GM19468 (cell line): ENCODE data around the gene PLEKHG5.

Experiments
- ATAC-seq: cut with Tn5 transposase; IDR thresholded peaks from one replicate; pipeline ENCODE4 v1.9.1; 2021; ENCODE audit warnings: mild to moderate bottlenecking, moderate library complexity, moderate number of reproducible peaks; ENCODE audit not compliant: unreplicated experiment; ENCODE audit errors: extremely low read depth

Gene PLEKHG5

GRCh38 chr1:6511561-6512244, 20.2 kb upstream of the PLEKHG5 start:
- no peak for ATAC-seq

- no peak for ATAC-seq
Measured at GRCh38 chr1:6511056-6511455, 19.6 kb upstream of the PLEKHG5 start.

- no peak for ATAC-seq
Measured at GRCh38 chr1:6510493-6510892, 19.0 kb upstream of the PLEKHG5 start.

DNA sequence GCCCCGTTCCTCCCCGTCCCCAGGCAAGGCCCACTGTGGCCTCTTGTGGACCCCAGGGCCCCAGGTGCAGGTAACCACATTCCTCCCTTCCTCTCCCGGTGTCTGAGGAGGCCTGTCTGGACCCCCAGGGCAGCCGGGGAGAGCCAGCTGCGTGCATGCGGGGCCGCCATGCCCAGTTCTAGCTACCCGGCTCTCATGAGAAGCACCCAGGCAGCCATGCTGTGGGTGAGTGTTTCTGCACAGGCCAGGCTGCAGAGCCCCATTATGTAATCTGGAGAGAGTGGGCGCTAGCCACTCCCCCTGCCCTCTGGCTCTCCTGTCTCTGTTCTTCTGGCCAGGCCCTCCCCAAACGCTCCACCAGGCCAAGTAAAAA, 18.4 kb upstream of the PLEKHG5 start:
- no peak for ATAC-seq

DNA sequence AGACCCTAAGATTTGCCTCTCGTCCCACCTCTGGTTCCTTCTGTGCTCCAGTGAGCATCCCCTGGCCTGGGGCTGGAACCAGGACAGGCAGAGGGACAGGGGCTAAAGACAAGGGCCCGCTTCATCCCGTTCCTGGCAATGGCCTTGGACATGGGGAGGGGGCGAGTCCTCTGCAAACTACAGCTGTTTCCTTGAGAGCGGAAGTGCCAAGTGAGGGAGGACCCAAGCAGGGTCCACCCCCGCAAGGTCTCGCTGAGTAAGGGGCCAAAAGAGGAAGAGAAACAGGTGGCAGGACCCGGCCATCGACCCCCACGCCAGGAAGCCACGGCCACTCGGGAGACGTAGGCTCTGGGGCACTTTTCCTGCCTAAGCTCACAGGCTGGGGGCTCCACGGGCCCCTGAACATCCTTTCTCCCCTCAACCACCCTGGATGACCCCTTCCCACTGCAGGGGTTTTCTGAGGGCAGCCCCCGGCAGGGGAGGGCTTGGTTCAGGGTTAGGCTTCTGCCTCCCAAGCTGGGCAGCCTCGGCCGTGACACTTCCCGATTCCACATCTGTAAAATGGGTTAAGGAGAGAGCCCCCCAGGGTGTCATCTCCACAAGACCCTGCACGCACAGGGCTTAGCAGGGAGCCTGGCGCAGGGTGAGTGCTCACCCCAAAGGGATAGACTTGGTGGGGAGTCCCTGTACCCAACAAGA, 17.9 kb upstream of the PLEKHG5 start:
- no peak for ATAC-seq

- no peak for ATAC-seq
Measured at GRCh38 chr1:6508816-6509189, 17.3 kb upstream of the PLEKHG5 start.

DNA sequence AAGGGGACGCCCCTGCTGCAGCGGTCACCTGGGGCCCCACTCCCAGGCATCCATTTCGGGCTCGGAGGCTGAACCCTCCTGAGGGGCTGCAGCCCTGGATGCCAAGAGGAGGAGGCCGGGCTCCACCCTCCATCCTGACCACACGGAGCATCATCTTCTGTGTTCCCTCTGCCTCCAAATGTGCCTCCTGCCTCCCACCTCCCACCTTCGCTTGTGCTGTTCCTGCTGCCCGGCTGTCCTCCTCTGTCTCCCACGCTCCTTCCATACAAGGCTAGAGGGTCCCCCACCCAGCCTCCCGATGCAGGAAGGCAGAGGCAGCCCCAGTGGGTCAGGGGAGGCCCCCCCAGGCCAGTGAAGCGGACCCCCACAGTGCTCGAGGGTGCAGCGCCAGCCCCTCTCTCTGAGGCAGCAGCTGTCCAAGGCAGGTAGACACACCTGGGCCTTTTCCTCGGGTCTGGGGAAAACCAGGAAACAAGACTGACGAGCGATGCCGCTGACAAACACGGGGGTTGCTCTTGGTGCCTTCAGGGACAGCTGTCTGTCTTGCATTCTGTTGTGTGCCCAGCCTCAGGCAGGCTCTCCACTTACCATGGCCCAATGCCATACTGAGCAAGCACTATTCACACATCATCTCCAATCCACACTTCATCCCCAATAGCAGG, 16.8 kb upstream of the PLEKHG5 start:
- ATAC-seq, result no peak

DNA sequence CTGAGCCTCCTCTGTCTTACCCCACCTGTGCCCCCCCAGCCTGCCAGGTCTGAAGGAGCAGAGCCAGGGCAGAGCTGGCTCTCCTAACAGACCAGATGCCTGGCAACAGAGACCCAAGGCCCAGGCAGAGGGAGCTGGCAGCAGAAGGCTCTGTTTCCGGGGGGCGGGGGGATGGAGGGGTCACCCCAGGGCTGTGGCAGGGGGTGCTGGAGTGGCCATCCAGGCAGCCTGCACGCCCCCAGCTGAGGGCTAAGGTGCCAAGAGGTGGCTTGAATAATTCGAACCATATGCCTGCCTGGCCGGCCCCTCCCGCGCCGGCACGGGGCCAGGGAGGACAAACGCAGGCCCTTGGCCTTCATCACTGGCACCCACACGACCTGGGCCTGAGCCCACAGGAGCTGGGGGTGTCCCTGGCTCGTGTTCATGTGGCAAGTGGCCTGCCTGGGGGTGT, 16.0 kb upstream of the PLEKHG5 start:
- no peak for ATAC-seq

DNA sequence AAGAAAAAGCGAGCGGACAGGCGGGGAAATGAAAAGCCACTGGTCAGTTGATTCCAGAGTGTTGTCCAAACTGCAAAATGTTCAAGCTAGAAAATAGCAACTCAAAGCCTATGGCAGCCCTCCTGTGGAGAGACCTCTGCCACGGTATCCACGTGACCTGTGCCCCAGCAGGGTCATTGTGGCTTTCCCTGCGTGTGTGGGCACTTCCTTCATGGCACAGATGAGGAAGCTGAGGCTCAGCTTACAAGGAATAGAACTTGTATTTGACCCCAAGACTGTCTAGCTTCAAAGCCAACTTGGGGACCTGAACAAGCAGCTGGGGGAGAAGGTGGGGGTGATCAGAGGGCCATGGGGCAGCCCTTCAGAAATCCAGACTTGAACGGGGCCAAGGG, 15.6 kb upstream of the PLEKHG5 start:
- no peak for ATAC-seq

- no peak for ATAC-seq
Measured at GRCh38 chr1:6506210-6507036, 15.0 kb upstream of the PLEKHG5 start.

- no peak for ATAC-seq
Measured at GRCh38 chr1:6505367-6506209, 14.1 kb upstream of the PLEKHG5 start.

DNA sequence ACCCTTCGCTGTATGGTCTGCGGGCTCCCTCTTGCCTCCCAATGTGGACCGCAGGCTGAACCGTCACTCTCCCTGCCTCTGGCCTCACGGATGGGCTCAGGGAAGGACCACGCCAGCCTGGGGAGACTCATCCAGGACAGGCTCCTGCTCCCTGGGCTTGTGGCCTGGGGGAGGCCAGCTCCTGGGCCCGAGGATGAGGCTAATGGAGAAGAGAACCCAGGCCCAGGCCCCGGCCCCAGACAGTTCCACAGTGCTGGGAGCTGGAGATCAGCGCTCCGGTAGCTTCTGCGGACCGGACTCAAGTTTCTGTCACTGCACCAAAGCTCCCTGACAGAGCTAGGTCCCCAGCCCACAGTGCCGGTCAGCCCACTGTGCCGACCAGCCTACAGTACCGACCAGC, 13.4 kb upstream of the PLEKHG5 start:
- no peak for ATAC-seq

DNA sequence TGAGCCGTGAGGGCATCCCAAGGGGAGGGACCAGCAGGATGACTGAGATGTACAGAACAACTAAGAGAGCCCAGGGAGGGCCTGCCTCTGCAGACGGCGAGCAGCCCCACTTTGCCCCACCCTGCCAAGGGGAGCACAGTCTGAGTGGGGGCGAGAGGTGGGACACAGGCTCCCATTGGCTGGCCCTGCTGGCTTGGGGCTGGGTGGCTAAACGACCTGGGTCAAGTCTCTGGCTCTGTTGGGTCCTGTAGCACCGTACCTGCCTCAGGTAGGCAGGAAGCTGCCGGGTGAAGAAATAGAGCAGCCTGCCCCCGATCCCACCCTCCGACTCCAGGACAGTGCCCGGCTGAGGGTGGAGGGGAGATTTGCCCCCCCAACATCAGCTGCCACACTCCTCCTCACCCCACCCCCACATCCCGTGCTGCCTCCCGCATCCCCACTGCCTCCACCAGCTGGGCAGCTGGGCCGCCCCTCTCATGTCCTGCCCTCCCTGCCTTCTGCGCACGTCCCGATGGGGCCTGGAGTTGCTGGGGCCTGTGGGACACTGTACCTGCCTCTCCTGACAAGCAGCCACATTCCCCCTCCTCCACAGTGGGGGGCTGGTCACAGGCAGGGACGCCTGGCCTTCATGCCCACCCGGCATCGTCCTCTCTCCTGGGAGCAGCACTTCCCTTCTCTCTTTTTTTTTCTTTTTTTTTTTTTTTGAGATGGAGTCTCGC, 12.6 kb upstream of the PLEKHG5 start:
- ATAC-seq, result no peak

GRCh38 chr1:6502000-6502891, 10.8 kb upstream of the PLEKHG5 start:
- ATAC-seq, result no peak

GRCh38 chr1:6501279-6501813, 9.9 kb upstream of the PLEKHG5 start:
- no peak for ATAC-seq

DNA sequence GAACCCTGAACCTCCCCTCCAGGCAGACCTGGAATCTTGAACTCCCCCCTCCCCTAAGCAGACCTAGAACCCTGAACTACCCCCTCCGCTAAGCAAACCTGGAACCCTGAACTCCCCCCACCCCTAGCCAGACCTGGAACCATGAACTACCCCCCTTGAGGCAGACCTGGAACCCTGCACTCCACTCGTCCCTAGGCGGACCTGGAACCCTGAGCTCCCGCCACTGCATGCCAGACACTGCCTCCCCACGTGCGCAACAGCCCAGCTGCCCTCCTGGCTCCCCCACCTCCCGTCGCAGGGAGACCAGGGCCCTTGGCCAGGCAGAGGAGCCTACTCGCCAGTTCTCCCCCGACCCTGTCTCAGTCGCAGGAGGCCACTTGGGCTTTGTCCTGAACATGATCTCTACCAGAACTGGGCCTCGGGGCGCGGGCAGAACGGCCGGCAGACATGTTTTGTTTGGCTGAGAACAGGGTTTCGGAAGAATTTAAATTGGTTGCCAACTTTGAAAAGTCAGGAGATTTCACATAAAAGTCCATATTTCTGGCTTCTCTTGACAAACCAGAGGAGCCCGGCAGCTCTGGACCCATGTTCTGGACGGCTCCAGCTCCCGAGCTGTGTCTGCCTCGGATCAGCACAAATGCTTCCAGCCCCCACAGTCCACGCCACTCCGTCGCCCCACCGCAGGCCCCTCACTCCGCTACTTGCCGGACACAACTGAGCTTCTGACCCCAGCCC, 9.2 kb upstream of the PLEKHG5 start:
- ATAC-seq, result no peak

DNA sequence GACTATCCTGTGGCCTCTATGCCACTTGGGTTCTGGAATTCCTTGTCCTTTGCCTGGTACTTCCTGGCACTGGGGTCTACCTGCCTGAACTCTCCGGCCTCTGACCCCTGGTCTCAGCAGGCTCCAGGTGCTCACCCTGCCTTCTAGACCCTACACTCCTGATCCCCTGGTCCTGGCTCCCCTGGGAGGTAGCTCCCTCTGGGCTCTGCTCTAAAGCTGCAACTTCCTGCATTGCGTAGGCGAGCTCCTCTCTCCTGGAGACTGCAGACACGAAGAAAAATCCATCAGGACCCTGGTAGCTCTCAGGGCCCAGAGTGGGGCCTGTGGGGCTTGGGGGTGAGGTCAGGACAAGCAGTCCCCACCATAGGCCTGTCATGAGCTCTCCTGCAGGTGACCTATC, 7.8 kb upstream of the PLEKHG5 start:
- ATAC-seq, result no peak
